Stimulated activated CD4-positive, alpha-beta T cell treated with anti-CD3 and anti-CD28 coated beads, Interleukin-4, amount 100 ng/mL, for 24 hours (primary cell): ENCODE measurements around the gene CCDC57.

Source experiments
- DNase-seq: peaks from one replicate; pipeline ENCODE4 v3.0.0-alpha.2; 2020

CCDC57 gene

DNA sequence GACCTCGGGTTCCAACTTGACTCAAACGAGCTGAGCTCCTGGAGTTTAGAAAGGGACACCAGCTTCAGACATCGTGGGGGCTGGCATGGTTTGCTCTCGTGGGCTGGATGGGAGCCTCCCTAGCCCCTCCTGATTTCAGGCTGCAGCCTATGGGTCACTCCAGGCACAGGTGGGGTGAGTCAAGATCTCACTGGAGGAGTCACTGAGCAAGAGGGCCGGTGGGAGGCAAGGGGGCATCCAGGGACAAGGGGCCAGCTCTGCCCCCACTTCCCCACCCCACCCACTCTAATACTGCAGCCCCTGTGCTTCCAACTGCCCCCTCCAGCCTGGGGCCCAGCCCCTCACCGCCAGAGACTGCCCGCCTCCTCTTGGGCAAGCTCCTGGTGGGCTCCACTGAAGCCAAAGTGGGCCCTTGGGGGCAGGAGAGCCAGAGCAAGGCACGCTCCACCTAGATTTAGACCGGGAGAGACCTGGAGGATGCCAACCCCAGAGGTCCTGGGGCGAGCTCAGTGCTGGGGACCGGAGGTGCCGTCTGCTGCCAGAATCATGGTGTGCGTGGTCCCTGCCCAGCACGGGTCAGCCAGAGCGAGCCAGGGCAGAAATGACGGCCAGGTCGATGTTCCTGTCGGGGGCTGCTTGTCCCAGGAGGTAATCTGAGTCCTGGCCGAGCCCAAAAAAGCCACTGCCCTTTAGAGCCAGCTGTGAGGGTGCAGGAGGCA lies 22.6 kb upstream of the CCDC57 start:
- no peak for DNase-seq

DNA sequence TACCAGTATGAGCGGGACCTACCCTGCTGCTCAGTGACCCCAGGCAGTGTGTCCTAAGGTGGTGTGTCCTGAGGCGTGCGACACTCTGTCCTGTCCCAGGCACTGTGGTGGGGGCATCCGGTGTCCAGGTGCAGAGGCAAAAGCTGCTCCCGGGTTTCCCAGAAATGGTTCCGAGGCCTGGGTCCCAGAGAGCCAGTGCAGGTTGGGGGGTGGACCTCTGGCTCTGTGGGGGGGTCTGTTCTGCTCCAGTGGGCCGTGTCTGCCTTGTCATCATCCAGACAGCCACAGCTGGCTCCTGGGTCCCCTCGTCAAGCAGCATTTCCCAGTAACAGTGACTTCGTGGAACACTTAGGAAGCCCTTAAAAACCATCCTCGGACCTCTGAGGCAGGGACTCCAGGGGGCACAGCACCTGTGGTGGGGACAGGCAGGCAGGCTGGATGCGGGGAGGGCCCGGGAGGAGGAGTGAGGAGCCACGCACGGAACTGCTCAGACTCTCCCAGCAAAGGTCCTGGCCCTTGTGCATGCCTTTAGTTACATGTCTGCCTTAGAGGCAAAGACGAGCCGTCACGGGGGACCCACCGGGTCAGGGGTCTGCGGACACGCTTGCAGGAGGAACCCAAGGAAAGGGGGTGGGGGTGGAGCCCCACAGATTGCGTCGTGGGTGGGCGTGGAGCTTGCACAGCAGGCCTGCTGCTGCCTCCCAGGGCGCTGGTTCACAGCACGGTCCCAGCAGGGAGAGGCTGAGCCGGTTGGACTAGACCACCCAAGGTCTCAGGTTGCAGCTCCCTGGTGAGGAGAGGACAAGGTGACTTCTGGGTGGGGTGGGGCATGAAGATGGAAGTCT lies 21.8 kb upstream of the CCDC57 start:
- DNase-seq = no peak

DNA sequence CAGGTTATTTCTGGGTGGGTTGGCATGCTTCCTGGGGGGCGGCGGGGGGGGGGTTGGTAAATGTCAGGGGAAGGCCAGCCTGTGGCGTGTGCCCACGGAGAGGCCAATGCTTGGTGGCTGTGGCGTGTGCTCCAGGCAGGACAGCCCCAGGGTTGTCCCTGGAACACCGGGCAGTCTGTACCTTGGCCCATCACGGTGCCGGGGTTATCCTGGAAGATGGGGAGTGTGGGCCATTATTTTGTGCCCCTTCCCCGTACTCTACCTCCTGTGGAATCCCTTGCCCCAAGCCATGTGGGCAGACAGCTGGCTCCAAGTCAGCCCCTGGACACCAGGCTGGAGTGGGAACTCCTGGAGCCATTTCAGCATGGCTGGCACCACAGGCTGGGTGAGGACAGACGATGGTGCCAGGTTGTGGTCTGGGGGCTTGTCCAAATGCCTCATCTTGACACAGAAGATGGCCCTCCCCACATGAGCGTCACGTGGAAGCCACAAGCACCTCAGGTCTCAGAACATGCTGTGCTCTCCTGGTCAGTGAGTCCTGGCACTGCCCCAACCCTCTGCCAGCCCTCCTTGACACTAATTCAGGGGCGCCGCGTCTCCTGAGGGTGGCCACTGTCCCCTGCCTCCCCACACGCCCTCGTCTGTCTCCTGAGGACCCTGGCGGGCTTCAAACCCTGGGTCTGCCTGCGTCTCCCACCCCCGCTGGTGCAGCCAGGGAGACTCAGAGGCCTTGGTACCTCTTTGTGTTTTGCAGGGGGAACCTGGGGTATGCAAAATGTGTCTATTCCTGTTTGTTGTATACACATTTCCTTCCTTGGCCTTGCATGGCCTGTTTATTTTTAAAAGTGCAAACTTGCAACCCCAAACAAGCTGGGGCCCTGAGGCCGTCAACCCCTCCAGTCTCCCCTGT lies 20.5 kb upstream of the CCDC57 start:
- DNase-seq = no peak

DNA sequence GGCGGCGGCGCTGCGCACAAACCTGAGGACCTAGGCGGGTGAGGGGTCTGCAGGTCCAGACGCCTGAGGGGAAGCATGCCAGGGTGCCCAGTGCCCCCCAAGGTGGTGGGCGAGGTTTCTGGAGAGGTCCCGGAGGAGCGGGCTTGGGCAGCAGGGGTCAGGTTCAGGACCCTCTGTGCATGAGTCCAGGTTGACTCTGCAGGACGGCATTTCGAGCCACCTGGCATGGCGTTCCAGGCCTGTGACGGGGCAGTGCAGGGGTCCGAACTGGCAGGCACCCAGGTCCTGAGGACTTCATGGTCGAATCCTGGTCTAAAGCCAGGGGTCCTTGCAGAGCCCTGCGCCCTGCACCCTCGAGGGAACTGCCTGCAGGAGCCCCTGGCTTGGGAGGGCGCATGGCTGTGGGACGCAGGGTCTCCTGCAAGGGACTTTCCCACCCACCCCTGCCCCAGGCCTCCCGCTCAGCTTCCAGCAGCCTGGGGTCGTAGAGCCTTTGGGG lies 19.7 kb upstream of the CCDC57 start:
- no peak for DNase-seq

DNA sequence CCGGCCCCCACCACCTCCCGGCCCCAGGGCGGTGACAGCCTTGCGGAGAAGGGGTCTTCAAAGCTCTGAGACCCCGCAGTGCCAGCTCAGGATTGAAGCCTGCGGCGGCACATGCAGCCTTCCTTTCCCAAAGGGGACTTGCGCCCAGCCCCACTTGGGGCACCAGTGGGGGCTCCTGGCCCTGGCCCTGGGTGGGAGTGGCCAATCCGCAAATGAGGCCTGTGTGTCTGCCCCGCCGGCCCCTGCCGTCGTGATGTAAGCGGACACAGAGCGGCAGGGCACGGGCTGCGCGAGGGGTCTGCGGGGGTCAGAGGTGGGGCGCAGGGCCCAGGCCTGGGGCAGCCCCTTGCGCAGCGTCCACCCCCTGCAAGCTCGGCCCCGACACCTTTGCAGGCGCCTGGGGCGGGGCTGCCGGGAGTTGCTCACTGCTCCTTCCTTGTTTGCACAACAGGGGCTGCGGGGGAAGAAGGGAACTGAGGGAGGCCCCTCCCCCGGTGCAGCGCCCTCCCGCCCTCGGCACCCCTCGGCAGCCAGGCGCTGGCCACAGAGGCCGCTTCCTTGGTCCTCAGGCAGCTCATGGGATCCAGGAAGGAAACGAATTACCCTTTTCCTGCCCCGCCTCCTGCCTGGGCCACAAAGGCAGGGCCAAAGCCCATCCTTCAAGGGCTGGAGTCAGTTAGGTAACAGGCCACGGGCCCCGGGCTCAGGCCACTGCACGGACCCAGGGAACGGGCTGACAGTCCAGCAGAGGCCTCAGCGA lies 19.1 kb upstream of the CCDC57 start:
- DNase-seq = no peak

DNA sequence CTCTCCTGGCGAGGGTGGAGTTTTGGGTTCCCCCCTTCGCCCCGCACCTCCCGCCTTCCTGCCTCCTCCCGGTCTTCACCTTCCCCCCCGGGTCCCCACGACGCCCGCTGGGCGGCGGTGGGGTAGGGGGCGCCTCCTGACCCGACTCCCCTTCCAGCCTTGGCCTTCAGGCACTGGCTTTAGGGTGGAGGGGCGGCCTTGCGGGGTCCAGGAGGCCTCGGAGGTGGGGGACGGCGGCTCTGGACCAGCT lies 18.6 kb upstream of the CCDC57 start:
- DNase-seq = no peak

DNA sequence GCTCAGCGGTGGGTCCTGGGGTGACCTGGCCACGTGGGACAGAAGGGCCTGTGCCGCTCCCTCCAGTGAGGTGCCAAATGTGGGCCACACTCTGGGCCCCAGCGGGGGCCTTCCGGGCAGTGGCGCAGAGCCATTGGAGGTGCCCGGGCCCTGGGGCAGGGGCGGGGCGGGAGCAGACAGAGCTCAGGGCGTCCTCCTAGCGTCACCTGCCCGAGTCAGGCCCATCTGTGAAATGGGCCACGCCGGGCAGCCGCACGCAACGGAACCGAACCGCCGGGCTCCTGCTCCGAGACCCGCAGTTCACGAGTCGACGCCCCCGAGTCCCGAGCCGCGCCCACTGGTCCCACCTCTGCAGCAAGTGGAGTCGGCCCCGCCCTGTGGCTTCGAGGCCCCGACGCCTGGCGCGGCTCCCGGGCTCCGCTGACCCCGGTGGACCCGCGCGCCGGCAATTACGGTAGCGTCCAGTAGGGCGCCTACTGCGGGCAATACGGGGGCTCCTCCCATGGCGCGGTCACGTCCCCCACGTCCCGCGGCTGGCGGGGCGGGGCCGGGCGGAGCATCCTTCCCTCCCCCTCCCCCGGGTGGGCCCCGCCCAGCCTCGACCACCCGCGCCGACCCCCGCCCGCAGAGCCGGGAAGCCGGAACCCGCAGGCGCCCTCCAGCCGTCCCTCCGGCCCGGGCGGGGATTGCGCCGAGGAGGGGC lies 18.1 kb upstream of the CCDC57 start:
- peak; percentile 49 for DNase-seq

DNA sequence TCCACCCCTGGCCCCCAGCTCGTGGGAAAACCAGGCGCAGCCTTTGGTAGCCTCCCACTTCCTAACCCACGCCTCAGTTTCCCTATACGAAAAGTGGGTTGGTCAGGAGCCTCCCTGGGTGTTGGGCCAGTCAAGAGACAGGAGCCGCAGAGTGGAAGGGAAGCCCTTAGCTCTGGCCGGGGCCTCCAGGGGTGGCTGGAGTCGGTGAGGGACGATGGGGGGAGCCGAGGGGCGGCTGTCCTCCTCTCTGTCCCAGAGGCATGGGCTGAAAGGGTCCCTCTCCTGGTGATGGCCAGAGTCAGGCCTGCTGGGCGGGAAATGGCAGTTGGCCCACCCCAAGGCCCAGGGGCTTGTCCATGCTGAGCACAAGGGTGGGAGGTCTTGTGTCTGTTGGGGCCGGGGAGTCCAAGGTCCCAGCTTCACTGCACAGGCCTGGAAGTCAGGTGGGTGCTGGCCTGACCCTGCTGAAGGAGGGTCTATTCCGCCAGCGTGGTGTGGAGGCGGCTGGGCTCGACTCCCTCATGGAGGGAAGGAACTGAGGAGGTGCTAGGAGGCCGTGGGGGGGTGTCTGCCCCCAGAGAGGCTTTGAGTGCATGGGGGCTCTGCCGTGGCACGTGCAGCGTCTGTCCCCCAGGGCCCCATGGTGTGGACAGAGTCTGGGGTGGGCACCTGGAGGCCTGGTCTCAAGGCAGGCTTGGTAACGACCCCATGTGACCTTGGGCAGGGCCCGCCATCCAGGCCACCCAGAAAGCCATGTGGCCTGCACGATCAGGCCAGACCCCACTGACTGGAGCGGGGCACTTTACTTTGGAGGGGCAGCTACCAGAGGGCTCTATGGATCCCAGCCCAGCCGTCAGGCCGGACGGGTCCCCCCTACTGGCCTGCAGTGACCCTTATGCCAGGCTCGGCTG lies 17.3 kb upstream of the CCDC57 start:
- DNase-seq = no peak

DNA sequence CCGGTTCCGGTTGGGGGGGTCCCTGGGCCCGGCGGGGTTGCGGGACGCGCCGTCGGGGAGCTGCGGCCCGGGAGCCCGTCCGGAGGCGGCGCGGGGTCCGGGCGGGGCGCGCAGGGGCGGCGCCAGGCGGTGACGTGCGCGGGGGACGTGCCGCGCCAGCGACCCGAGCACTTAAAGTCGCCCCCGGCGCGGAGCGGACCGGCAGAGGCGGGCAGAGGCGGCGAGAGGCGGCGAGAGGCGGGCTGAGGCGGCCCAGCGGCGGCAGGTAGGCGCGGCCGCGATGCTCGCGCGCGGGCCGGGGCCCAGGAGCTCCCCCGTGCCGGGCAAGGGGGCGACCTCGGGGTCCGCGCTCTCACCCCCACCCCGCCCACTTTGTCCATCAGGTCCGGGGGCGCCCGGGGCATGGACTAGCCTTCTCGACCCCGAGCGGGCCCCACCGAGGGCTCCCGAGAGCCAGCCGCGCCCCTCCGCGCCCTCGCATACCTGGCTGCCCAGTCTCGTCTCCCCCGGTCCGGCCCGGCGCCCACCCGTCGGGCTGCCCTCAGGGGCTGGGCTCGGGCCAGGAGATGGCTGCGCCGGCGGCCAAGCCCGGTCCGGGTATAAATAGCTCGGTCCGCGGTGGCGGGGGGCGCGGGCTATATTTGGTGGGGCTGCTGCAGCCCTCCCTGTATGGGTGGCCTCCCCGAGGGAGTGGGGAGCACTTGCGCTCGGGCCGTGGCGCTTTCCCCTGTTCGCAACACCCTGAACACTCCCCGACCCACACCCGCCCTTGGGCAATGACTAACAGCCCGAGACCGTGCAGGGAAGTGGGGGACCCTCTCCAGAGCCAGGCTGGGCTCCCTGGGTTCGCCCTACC lies 16.4 kb upstream of the CCDC57 start, which contains the start of gene SLC16A3:
Gene SLC16A3 (plus strand): TSS at position 201 of the 856 bp plus-strand sequence. CDS start 6,967 bp downstream, outside the sequence.
- DNase-seq = peak; percentile 41

DNA sequence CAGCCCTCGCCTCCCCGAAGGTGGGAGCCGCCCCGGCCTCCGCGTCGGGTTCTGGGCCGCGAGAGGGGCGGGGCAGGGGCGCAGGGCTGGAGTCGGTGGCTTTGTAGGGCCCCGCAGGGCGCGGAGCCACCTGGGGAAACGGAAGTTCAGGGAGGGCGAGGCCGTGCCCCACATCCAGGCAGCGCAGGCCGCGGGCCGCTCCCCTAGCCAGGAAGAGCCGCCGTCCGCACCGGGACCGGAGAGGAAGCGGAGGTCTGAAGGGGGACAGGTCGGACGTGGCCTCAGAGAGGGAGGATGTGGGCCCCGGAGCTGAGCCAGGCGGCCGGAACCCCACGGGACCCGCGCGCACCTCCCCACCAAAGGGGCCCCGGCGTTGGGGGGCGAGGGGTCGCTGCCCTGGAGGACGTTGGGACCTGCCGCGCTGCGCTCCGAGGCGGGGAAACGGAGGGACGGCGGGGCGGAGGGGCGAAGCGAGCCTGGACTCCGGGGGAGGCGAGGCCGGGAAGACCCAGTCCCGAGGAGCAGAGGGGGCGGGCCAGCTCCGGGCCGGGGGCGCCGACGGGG lies 15.7 kb upstream of the CCDC57 start:
- DNase-seq = peak; percentile 45

DNA sequence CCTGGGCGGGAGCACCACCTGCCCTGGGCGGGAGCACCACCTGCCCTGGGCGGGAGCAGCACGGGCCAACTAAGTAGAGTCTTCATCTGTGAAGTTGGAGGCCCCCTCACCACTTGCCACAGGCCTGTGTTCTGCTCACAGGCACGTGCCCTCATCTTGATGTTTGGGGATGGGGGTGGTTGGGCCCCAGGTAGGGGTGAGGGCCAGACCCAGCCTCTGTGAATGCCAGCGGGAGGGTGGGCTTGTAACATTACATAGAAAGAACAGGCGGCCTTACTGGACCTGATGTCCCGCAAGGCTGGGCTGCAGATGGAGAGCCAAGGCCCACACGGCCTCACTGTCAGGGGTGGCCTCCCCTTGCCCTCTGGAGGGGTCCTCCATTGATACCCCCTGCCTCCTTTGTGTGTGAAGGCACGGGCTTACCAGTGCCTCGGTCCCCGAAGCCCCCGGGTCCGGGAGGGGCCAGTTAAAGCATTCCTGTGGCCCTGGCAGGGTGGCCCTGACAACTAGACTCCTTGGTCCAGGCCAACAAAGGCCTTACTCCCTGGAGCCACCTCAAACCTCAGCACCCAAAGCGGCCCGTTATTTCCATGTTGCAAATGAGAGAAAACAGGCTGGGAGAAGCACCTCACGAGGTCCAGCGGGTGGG lies 15.1 kb upstream of the CCDC57 start:
- DNase-seq = no peak

DNA sequence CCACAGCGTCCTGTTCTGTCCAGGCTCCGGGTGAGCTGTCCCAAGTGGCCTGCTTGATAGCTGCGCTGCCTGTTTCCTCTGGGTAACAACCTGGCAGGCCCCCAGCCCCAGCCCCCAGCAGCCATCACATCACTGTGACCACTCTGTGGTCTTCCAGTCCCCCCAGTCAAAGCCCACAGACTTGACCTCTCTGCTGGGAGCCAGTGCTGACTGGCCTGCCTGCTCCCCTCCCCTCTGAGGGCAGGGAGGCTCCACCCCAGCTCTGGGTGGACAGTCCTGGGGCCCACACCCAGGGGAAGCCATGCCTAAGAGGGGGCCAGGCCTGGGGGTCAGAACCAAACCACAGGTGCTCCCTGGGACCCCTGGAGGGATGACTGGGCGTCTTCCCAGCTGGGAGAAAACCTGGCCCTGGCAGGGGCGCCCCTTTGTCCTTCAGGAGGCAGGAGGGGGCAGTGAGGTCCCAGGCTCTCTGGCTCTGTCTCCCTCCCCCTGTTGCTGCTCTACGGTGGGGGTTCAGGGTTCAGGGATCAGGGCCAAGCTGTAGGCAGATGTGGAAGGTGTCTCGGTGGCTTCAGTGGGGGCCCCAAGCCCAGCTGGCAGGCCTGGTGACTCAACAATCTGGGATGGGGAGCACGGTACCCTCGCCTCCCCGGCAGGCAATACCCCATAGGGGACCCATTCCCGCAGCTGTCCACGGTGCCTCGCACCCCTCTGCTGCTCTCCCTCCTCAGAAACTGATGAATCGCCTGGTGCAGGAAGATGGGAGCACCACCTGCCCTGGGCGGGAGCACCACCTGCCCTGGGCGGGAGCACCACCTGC lies 14.4 kb upstream of the CCDC57 start:
- no peak for DNase-seq

DNA sequence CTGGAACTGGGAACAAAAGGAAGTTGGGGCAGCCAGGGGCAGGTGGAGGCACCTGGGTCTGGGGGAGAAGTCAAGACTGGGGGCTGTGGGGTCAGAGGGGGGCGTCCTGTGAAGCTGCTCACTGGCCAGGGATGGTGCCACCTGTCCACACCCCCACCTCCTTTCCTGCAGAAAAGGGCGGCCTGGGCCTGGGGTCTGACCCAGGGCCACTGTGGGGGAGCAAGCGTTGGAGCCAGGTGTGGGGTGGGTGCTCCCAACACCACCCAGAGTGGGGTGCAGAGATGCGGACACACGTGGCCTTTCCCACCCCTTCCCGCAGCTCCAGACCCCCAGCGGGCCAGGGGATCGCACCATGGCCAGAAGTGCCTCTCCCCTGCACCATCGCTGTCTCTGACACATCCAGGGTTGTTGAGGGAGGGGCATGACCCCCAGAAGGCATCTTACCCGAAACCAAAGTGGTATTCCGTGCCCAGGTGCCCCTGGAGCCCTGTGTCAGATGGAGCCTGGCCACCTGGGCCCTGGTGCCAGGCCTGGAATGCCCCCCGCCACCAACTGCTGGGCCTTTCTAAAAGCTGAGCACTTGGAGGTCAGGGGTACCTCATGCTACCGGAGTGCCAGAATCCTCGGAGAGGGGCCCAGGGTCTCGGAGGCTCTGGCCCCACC lies 13.6 kb upstream of the CCDC57 start:
- no peak for DNase-seq

DNA sequence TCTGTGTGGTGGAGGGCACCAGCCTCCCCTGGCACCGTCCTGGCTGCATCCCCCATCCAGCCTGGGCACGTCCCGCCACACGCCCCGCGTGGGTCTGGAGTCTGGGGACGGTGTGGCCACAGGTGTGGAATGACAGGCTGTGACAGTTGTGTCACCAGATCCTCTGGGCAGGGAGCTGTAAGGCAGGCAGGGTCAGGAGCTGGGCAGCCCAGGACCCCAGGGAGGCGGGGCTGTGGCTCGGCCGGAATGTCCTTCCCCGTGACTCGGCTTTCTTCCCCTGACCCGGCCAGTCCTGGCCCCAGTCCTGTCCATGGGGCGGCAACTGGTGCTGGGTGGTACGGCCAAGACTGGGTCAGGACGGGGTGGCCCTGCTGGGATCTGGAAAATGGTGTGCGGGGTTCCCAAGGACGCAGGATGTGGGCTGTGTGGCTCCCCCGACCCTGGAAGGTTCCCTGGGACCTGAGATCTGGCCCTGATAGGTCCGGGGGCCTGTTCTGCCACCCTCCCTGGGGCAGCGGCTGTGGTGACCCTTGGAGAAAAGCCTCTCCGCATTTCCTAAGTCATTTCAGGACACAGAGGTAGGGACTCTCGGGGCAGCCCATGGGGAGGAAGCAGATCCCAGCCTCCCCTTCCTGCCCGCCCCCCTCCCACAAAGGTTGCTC lies 12.9 kb upstream of the CCDC57 start:
- DNase-seq = no peak

DNA sequence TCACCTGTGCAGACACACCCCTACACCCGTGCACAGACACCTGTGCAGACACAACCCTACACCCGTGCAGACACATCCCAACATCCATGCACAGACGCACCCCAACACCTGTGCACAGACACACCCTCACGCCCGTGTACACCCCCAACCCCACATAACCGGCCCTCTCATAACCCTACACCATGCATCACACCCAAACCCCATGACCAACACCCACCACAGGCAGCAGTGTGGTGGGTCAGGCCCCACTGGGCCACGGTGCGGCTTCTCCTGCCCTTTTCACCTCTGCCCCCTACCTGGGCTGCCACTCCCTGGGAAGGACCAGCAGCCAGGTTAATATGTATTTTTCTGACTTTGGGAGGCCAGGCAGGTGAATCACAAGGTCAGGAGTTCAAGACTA lies 12.0 kb upstream of the CCDC57 start:
- DNase-seq = no peak

DNA sequence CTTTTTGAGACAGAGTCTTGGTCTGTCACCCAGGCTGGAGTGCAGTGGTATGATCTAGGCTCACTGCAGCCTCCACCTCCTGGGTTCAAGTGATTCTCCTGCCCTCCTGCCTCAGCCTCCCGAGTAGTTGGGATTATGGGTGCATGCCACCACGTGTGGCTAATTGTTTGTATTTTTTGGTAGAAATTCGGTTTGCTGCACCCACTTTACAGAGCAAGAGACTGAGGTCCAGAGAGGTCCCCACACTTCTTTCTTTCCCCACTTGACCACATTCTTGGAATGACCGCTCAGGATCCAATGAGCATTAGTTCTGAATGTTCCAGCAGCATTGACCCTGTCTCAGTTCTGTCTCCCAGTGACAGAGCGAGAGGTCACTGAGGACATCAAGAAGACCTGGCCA lies 10.9 kb upstream of the CCDC57 start:
- DNase-seq = no peak

DNA sequence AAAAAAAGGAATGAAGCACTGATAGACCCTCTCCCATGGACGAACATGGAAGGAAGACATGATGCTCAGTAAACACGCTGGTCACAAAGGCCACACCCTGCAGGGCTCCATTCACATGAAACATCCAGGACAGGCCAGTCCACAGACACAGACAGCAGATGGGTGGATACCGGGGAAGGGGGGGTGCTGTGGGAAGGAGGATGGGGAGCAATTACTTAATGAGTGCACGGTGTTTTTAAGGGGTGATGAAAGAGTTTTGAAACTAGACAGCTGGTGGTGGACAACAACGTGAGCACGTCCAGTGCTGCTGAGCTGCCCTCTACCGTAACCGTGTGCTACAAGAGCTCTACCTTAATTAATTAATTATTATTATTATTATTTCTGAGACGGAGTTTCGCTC lies 10.2 kb upstream of the CCDC57 start:
- no peak for DNase-seq
